GM18951 (cell line): ENCODE results near the gene IL10.
A peak's percentile ranks its signal among the peaks of the same experiment; 100 is the strongest.

ENCODE experiments used
- POLR2A ChIP-seq: IDR thresholded peaks from 4 replicates; pipeline ENCODE4 v1.6.1; 2011; ENCODE audit warnings: mild to moderate bottlenecking; ENCODE audit not compliant: insufficient read length, insufficient read depth; ENCODE audit errors: extremely low read depth
- in situ Hi-C: fragments of 300-500 bp; cut with MboI; formaldehyde crosslinking; loops from one replicate; pipeline ENCODE4 v1.12.0; 2022; ENCODE audit warnings: low sequenced_read_pairs, mixed read lengths, inconsistent platforms; ENCODE audit not compliant: unreplicated experiment

The IL10 gene

DNA sequence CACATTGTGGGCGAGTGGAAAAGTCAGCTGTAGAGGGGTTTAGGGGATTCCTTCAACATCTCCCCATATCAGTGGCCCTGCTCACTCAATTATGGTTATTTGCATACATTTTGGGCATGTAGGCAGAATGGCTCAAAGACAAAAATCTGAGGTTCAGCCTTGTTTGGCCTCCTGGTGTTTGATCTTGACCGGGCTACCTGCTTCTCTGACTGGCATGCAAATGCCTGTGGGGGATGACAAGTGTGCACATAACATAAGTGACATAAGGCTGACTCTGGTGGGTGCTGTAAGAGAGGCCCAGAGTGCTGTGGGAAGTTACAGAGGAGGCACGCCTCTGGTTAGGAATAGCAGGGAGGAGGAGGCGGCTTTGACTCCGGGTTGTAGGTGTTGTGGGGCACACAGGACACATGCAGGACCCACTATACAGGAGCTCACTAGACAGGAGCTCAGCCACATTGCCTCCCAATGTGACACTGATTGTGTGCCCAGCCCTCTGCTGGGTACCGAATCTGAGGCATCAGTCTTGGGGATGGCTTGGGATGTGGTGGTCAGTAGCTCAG is 31.1 kb downstream of the IL10 start:
- TF ChIP-seq POLR2A, result no peak
- in situ Hi-C loops, result no loop called here

DNA sequence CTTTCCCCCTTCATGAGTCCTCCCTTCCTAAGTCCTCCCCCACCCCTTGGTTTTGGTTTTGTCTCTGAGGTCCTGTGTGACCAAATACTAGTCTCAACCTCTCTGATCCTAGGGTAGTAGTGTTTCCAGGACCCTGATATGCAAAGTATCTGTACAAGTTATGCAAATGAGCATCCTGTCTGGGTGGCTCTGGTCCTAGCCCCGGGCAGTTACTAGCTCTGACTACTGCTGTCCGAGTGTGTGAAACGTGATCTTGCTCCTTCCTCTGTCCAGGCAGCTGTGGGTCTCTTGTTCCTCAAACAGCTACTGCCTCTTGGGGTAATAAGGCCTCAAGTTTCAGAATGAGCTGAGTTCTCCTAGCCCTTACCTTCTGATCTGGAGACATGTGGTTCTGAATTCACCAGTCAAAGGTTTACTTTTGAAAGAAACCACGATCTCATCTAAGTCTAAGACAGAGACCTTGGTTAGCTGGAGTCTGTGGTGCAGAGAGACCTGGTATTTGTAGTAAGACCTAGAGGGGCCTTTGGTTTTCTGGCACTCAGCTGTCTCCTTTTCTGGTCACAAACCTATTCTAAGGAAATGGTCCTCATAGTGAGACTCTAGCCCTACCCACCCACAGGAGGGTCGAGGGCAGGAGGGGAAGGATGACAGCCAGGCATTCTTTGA is 32.8 kb downstream of the IL10 start:
- peak; percentile 66 for TF ChIP-seq POLR2A
- in situ Hi-C loops, result loop anchor here (5.0 kb wide), 2 partner anchors 68 to 173 kb away; no protein-coding TSS in a partner anchor

DNA sequence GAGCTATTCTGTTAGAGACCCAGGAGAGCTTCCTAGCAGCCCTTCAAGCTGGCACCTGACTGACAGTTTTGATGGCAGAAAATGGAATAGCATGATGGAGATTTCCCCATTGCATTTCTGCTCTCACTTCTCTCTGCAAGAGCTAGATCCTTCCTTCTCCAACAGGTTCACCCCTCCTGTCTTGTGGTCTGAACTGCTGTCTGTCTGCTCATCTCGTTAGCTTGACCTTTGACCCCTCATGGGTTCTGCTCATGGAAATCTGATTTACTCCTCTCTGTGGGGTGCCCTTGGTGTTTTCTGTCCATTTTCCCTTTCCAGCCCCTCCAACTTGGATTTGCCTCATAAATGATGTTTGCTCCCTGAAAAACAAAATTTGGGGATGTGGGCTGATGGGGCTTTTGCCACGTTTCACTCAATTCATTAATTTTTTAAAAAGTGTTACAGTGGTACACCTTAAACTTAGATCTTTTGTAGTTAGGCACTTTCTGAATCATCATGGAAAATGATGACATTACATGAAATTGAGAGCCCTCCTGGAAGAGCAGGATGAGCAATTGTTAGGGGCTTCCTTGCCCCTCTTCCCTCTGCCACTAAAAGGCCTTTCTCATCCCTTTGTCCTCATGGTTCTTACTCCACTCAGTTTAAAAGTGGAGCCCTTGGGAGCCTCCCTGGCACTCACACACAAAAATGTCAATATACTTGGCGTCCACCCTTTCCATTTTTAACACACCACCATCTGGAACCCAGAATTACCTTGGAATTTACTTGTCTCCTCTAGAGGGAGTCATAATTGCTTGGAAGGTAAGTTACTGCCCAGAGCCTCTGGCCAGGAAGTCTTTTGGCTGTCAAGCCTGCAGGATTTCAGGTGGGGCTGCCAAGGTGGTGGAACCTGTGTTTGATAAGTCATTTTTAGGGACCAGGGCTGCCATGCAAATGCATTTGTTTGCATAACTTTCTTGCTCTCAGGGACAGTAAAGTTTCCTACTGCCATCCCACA is 33.6 kb downstream of the IL10 start:
- no peak for TF ChIP-seq POLR2A
- in situ Hi-C loops, result loop anchor here (5.0 kb wide), 2 partner anchors 69 to 174 kb away; no protein-coding TSS in a partner anchor

DNA sequence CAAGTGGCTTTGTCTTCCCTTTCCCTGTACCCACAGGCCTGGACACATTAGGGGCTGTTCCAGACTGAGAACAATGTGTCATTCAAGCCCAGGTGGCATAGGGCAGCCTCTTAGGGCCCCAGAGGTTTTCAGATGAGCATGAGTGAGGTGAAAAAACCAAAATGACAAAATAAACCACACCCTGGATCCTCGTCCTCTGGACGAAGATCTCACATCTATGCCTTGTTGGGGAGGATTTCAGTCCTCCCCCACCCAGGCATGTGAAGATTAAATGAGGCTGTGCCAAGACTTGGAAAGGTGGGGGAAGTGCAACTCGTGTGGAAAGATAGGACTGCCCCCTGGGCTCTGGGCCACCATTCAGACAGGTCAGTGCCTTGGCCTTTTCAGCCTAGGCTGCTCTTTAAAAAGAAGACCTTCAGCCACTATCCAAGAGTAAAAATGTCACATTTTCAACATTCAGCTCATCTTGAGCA is 34.5 kb downstream of the IL10 start:
- TF ChIP-seq POLR2A, result no peak
- in situ Hi-C loops, result loop anchor here (5.0 kb wide), 2 partner anchors 70 to 175 kb away; no protein-coding TSS in a partner anchor

DNA sequence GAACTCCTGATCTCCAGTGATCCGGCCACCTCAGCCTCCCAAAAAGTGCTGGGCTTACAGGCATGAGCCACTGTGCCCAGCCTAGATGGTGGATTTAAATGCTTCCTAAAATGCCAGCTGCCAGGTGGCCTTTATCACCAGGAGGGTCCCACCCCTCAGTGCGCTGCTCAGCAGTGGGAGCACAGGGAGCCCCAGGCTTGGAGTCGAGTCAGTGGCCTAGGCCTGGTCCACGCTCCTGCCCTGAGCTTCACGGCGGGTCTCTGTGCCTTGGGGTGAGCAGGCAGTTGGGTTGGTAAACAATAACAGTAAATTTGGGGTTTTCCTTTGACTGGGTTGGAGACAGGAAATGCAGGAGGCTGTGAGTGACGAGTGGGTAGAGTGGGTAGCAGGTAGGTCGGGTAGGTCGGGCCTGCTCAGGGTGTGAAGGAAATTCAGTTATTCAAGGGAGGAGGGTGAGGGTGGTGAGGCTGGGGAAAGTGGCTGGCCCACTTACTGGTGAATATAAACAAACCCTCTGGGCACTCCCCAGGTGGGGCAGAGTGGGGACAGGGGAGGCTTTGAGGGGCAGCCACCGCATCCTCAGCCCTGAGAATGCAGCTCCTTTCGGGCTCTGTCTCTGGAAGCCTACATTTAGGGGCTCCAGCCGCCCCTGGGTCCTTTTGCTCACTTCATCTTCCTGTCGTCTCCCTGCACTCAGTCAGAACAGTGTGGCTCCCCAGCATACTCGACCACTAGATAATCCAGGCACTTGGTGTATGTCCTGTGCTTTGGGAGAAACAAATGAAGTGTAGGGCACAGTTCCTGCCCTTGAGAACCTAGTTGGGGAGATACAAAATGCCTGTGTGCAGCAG is 35.2 kb downstream of the IL10 start:
- in situ Hi-C loops, result loop anchor here (5.0 kb wide), 2 partner anchors 70 to 175 kb away; no protein-coding TSS in a partner anchor
- no peak for TF ChIP-seq POLR2A

DNA sequence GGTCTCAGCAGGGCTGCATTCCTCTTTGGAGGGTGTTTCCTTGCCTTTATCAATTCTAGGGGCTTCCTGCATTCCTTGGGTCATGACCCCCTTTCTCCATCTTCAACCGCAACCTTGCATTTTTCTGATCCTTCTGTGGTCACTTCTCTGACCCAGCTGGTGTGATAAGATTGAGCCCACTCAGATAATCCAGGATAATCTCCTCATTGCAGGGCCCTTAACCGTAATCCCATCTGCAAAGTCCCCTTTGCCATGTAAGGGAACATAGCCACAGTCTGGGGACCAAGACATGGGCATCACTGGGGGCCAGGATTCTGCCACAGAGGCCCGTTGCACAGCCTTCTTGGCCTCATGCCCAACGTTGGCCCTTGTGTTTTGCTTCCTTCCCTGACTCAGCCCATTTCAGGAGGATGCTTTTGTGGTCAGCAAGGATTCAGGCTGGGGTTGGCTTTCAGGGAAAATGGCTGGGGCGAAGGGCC is 36.7 kb downstream of the IL10 start:
- in situ Hi-C loops, result loop anchor here (5.0 kb wide), 2 partner anchors 72 to 177 kb away; no protein-coding TSS in a partner anchor
- no peak for TF ChIP-seq POLR2A

DNA sequence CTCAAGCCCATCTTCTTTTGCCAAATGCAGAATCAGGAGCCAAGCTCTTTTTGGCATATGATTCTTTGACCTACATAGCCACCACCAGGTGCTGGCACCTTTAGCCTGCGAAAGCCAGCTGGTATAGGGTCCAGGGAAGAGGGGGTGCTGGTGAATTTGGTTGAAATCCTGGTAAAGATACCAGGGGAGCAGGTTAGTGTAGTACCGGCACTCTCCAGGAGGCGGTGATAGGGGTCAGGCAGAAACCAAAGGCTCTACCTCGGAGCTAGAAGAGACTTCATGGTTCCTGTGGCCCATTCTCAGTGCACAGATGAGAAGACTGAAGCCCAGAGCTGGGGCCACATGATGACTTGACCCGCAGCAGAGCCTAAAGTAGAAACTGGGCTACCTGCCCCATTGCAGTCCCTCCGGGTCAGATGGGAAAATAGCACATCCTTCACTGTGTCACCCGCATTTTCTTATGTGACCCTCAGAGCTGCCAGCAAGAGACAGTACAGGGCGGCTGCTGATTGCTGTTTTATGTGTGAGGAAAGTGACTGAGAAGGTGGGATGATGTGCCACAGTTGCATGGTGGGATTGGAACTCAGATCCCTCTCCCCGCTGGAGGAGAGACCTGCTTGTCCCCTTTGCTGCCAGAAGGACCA is 37.7 kb downstream of the IL10 start:
- in situ Hi-C loops, result loop anchor here (5.0 kb wide), 2 partner anchors 73 to 178 kb away; no protein-coding TSS in a partner anchor
- TF ChIP-seq POLR2A, result no peak

DNA sequence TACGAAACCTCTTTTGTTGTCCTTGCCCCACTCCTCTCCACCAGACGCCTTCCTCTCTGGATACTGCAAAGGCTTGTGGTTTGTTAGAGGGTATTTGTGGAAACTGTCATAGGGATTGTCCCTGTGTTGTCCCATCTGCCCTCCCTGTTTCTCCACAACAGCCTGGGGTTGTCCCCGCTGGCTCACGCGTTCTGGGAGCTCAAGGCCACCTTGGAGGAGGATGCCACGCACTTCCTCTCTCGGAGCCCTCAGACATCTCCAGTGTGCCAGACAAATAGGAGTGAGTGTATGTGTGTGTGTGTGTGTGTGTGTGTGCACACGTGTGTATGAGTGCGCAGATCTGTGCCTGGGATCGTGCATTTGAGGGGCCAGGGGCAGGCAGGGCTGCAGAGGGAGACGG is 39.3 kb downstream of the IL10 start:
- no peak for TF ChIP-seq POLR2A
- in situ Hi-C loops, result no loop called here

DNA sequence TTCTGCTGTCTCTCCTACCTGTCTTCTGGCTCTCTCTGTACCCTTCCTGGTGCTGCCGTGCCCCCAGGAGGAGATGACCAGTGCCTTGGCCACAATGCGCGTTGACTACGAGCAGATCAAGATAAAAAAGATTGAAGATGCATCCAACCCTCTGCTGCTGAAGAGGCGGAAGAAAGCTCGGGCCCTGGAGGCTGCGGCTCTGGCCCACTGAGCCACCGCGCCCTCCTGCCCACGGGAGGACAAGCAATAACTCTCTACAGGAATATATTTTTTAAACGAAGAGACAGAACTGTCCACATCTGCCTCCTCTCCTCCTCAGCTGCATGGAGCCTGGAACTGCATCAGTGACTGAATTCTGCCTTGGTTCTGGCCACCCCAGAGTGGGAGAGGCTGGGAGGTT is 39.8 kb downstream of the IL10 start:
- TF ChIP-seq POLR2A, result no peak
- in situ Hi-C loops, result no loop called here

DNA sequence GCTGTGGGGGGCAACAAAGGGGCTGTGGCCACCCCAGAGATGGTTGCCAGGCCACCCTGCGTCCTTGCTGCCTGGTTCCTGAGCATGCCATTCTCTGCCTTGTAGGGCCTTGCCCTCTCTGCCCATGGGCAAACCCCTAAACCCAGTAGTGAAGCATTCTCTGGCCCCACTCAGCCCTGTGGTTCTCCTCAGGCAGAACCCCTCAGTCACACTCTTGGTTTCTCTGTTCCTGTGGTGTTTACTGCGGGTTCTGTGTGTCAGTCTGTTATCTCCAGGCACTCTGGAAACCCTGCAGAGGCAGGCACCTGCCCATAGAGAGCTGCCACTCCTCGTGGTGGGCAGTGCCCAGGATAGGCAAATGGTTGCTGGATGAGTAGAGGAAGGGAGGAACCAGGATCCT is 42.8 kb downstream of the IL10 start:
- in situ Hi-C loops, result loop anchor here (5.0 kb wide), 1 partner anchor 253 kb away; no protein-coding TSS in a partner anchor
- no peak for TF ChIP-seq POLR2A

DNA sequence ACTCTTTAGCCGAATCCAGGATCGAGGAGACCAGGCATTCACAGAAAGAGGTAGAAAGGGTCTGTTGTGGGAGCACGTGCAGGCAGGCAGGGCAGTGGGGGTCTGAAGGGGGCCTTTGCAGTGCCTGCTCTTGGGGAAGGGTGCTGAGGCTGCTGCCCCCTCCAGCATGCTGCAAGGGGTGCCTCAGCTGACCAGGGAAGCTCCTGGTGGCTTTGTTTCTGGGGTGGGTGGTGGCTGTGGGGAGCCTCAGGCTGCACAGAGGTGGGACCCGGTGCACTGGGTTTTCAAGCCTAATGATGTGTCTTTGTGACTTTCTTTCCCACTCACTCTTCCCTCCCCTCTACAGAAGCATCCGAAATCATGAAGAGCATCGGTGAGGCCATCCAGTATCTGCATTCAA is 43.2 kb downstream of the IL10 start:
- TF ChIP-seq POLR2A, result no peak
- in situ Hi-C loops, result loop anchor here (5.0 kb wide), 1 partner anchor 253 kb away; no protein-coding TSS in a partner anchor

DNA sequence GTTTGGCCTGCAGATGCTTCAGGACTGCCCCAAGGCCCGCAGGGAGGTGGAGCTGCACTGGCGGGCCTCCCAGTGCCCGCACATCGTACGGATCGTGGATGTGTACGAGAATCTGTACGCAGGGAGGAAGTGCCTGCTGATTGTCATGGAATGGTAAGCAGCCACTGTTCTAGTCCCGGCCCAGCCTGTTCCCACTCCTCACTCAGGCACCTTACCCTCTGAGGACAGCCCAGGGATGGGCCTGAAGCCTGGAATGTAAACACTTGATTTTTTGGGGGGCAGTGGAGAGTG is 43.7 kb downstream of the IL10 start:
- no peak for TF ChIP-seq POLR2A
- in situ Hi-C loops, result loop anchor here (5.0 kb wide), 1 partner anchor 254 kb away; no protein-coding TSS in a partner anchor
